GM21526 (cell line): ENCODE results near the gene DTWD2.
A peak's percentile ranks its signal among the peaks of the same experiment; 100 is the strongest.
"Not testable (repeated sequence)": the region's sequence is repeated elsewhere in the genome, so short reads cannot be mapped to it uniquely, and the experiment has no call there.

Source experiments
- ATAC-seq: cut with Tn5 transposase; IDR thresholded peaks from one replicate; pipeline ENCODE4 v1.9.1; 2021; ENCODE audit warnings: moderate library complexity; ENCODE audit not compliant: unreplicated experiment, low FRiP score

DTWD2 gene

DNA sequence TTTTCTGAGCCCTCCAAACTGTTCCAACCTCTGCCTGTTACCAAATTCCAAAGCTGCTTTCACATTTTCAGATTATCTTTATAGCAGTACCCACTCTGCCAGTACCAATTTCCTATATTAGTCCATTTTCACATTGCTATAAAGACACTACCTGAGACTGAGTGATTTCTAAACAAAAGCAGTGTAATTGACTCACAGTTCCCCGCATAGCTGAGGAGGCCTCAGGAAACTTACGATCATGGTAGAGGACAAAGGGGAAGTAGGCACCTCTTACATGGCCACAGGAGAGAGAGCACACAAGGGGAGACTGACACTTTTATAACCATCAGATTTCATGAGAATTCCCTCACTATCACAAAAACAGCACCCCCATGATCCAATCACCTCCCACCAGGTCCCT is 105.0 kb downstream of the DTWD2 start:
- no peak for ATAC-seq

DNA sequence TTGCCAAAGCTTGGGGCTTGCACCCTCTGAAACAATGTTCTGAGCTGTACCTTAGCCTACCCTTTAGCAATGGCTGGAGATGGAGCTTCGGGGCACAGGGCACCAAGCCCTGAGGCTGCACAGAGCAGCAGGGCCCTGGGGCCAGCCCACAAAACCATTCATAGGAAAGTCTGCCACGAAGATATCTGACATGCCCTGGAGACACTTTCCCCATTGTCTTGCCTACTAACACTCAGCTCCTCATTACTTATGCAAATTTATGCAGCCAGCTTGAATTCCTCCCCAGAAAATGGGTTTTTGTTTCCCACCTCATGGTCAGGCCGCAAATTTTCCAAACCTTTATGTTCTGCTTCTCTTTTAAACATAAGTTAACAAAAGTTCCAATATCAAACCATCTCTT is 105.7 kb downstream of the DTWD2 start:
- ATAC-seq = no peak

DNA sequence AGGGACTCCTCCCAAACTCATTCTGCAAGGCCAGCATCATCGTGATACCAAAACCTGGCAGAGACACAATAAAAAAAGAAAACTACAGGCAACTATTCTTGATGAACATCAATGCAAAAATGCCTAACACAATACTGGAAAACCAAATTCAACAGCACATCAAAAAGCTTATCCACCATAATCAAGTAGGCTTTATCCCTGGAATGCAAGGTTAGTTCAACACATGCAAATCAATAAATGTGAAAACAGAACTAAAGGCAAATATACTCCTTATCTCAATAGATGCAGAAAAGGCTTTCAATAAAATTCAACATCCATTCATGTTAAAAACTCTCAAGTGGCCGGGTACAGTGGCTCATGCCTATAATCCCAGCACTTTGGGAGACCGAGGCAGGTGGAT is 111.5 kb downstream of the DTWD2 start:
- ATAC-seq = not testable (repeated sequence)

DNA sequence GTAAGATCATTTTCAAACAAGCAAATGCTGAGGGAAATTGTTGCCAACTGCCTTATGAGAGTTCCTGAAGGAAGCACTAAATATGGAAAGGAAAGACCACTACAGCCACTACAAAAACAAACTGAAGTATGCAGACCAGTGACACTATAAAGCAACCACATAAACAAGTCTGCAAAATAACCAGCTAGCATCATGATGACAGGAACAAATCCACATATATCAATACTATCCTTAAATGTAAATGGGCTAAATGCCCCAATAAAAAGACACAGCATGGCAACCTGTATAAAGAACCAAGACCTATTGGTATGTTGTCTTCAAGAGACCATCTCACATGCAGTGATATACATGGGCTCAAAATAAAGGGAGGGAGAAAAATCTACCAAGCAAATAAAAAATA is 113.2 kb downstream of the DTWD2 start:
- ATAC-seq = no peak

DNA sequence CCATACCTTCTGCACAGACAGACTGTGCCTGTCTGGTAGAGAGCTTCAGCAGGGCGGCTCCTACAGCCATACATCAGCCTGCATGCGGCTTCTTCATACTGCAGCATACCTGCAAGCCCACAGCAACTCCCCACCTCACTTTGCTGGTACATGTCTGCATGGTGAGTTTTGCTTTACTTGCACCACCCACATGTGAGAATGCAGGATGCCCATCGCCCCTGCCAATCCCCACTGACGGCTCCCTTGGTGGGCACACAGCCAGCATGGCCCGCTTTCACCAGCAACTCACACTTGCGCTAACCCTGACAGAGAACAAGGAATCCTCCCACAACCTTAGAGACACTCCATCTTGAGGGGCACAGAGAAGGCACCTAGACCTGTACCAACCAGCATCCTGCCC is 114.9 kb downstream of the DTWD2 start:
- ATAC-seq = no peak

DNA sequence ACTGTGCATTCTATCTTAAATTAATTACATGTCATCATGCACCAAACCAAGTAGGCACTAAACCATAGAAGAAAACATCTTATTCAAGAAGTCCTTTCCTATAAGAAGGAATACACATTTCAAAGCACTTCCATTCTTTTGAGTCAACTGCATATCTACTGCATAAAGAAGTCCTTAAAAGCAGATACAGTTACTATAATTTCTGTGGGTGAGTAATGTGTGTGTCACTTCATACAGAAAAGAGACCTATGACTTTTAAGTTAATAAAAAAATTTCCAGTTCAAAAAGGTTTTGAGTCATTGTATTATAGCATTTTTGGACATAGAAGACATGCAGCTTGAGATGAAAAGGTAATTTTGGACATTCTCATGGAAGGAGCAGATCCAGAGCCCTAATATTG is 125.0 kb downstream of the DTWD2 start:
- no peak for ATAC-seq

DNA sequence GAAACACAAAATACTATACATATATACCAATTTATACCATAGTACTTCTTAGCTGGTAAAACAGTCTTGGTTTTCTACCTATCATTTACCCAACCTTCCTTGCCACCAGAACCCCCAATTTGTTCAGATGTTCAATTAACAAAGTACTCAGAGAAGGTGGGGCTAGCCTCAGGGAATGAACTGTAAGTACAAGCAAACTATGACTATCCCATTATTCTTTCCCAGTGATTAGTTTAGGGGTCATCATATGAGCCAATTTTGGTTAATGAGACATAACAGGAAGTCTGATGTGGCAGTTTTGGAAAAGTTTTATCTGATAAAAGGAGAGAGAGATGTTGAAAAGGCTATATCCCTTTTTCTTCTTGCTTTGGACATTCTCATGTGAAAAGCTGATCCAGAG is 125.8 kb downstream of the DTWD2 start:
- no peak for ATAC-seq

DNA sequence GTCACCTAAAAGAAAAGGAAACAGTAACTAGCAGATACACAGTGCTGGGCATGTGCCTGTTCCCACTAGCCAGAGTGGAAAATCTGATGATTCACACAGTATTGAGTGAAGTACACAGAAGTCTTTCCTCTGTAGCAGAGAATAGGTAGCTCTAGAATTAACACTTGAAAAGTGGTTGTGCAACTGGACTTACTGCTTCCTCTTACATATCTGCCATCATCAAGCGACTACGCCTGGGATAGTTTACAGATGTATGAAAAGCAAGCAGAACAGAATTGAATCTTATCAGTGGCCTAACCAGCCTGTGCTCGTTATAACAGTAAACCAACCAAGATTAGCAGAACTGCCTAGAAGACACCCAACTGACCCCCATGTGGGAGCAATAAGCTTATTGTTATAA is 130.6 kb downstream of the DTWD2 start:
- no peak for ATAC-seq

DNA sequence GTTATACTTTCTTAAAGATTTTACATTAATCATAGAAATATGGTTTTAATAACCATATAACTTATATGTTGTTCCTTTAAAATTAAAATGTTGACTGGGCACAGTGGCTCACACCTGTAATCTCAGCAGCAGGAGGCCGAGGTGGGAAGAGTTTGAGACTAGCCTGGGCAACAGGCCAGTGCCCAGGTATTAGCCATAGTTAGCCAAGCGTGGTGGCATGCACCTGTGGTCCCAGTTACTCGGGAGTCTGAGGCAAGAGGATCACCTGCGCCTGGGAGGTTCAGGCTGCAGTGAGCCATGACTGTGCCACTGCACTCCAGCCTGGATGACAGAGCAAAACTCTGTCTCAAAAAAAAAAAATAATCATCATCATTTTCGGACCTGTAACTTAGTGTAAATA is 133.5 kb downstream of the DTWD2 start:
- ATAC-seq = no peak

DNA sequence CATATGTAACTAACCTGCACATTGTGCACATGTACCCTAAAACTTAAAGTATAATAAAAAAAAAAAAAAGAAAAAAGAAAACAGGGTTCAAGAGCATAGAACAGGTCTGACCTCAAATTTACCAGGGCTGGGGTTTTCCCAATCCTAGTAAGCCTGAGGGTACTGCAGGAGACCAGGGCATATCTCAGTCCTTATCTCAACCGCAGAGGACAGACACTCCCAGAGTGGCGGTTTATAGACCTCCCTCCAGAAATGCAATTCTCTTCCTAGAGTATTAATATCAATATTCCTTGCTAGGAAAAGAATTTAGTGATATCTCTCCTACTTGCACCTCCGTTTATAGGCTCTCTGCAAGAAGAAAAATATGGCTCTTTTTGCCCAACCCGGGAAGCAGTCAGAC is 136.6 kb downstream of the DTWD2 start:
- ATAC-seq = not testable (repeated sequence)

DNA sequence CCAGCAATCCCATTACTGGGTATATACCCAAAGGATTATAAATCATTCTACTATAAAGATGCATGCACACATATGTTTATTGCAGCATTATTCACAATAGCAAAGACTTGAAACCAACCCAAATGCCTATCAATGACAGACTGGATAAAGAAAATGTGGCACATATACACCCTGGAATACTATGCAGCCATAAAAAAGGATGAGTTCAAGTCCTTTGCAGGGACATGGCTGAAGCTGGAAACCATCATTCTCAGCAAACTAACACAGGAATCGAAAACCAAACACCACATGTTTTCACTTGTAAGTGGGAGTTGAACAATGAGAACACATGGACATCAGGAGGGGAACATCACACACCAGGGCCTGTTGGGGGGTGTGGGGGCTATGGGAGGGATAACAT is 138.8 kb downstream of the DTWD2 start:
- not testable (repeated sequence) for ATAC-seq

DNA sequence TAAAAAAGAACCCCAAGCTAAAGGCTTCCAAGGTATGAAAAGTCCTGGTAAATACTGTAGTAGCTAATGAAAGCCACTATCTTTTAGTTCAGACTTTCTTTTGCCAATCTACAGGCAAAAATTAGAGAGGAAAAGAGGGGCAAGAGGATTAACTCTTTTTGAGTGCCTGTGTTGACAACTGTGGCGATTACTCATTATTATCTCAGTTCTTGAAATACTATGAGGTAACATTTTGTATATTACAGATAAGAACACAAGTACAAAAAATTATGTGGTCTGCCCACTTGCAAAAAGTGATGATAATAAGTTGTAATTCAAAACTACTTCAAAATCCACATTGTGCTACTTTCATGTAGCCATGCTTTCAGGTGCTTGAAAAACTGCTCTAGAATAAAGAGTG is 144.0 kb downstream of the DTWD2 start:
- no peak for ATAC-seq

DNA sequence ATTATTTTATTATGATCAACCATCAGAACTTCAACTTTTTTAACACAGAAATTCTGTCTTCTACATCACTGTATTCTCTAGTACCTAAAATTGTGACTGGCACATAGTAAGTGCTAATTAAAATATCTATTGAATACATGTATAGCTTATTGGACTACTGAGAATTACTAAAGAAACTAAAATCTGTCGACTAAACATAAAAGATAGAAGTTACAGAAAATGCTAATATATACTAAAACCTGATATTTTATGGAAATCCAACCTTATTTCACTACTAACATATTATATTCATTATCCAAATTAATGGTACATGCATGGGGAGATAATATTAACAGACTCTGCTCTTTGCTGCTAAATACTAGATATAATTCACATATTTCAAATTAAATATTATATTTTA is 153.6 kb downstream of the DTWD2 start:
- no peak for ATAC-seq

DNA sequence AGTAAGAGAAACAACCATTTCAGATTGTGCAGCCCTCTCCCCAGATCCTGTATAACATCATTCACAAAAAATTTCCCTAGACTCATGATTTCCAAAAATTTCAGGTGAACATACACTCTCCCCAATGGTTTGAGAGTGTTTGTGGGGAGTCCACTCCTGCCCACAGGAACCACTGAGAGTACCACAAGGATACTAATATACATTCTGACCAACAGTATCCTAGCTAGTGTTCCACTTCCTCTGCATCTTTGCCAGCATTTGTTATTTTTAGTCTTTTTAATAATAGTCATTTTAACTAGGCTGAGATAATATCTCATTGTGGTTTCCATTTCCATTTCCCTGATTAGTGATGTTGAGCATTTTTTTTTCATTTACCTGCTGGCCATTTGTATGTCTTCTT is 155.4 kb downstream of the DTWD2 start:
- no peak for ATAC-seq

DNA sequence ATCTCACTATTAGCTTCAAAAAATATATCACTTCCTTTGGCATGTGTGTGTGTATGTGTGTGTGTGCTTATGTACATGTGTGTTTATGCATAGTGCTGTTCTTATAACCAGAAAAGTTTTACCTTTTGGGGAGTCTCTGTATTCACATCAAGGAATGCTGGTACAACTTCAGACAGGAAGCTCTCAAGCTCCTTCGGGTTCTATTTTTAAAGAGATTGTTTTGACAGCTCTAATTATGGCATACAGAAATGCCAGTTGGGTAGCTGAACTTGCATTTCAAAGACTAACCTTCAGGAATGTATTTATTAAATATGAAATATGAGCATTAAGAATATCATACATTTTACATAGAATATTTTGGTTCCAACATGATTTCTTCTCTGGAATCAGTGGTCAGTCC is 163.1 kb downstream of the DTWD2 start:
- ATAC-seq = no peak

DNA sequence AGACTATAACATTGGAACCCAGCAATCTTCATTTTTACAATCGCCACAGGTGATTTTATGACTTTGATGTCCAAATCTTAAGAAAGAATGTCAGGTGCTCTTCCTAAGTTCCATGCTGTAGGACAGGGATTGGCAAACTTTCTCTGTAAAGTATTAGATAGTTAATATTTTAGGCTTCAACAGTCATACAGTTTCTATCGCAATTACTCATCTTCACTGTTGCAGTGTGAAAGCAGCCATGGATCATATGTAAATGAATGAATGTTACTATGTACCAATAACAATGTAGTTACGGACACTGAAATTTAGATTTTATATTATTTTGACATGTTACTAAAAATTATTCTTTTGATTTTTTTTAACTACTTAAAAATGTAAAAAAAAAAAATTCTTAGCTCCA is 169.7 kb downstream of the DTWD2 start:
- ATAC-seq = peak; percentile 72

DNA sequence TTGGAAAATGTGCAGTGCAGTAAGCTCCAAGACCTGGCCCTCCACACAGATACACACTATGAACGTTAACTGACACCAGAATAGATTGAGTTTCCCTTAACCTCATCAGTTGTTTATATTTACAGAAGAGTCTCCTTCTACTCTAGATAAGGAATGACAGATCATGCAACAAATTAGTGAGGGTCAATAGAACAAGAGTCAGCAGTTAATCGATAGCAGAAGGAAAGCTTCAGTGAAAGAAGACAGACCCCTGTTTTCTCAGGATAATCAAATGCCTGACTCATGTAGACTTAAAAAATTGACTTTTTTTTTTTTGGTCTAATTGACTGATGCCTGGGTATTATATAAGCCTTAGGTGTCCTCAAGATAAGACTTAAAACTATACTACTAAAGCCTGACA is 179.9 kb downstream of the DTWD2 start:
- ATAC-seq = no peak

DNA sequence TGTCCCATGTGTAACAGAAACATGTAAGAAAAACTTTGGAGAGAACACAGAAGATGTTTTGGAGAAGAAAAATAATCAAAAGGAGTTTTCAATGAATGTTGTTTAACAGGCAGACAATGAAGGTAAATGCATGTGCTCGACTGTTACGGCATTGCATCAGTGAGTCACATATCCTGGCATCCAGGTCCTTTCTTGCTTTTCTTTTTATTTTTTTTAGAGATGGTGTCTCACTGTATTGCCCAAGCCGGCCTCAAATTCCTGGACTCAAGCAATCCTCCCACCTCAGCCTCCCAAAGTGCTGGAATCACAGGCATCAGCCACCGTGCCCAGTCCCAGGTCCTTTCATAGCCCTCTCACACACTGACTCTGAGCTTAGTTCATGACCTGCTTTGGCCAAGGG is 181.8 kb downstream of the DTWD2 start:
- no peak for ATAC-seq

DNA sequence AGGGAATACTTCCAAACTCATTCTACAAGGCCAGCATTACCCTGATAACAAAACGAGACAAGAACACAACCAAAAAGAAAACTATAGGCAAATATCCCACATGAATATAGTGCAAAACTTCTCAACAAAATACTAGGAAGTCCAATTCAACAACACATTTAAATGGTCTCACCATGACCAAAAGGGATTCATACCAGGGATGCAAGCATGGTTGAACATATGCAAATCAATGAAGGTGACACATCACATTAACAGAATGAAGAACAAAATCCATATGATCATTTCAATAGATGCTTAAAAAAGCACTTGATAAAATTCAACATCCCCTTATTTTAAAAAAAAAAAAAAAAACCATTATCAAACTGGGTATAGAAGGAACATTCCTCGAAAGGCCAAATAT is 186.0 kb downstream of the DTWD2 start:
- ATAC-seq = no peak

DNA sequence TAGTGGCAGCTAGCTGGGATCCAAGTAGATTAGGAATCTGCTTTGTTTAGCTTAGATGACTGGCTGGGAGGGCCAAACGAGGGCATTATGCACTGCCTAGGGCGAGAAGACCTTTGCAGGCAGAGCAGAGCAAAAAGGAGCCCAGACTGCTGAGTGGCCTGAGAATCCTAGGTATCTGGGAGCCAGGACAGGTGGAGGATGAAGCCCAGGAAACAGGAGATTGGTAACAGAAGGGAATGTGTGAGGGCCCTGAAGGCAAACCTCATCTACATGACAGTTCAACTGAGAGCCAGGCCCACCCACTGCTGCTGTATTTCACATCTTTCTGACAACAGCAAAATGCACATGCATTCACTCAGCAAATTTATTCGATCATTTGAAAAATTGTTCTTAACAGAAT is 192.3 kb downstream of the DTWD2 start:
- ATAC-seq = no peak

DNA sequence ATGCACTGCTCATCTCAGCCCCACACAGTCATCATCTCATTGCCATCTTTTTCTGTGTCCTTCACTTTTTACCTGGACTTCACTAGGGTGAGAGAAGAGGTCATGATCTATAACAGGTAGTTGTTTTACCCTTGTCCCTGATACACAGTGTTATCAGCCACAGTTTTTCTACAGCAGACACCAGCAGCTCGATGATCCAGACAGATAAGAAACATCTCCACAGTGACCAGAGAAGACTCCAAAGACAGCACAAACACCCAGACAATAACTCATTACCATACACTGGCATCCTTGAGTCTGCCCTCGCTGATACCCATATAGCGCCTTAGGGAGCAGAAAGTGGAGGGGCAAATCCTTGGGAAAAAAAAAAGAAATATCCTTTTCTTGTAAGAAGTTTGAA is 194.1 kb downstream of the DTWD2 start:
- no peak for ATAC-seq

DNA sequence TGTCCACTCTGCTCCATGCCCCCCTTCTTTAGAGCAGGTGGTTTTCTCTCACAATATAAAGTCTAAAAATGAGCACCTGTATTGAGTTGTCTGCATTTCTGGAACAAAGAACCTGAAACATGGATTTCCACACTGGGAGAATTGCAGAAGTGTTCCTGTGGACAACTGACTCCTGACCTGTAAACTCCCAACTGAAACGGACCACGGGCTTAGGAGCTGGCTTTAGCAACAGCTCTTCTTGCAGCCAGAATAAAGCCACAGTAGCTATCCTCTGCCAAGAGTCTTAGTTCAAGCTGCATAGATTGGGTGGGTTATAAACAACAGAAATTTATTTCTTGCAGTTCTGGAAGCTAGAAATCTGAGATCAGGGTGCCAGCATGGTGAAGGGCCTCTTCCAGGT is 194.7 kb downstream of the DTWD2 start:
- ATAC-seq = no peak

DNA sequence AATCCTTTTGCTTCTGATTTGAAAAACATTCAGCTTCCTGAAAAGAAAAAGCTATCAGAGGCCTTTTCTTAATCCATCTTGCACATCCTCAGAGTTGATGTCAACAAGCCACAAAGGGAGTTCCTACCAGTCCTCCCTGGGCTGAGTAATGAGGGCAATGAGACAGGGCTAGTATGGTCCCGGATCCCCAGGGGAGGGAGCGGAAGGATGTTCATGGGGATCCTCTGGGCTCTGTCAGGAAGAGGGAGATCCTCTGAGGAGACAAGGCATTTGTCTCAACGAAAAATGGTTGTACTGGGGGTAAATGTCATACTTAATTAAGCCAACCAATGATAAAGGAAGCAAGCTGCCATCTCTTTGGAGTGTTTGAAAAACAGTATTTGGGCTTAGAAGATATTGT is 195.3 kb downstream of the DTWD2 start:
- no peak for ATAC-seq
